Bronchus fibroblast of lung (primary cell): Measurements from ENCODE around the gene TRAPPC11. TPM values are rescaled to one million over a fixed set of nuclear protein-coding genes. Genes with fewer than 3 reads are reported as not detected.

Source experiments
- total RNA-seq: library from RNA; depleted of rRNA; stranded (reverse); fragments of >200 nt; gene quantifications from 2 replicates; pipeline ENCODE4 v1.2.3, GENCODE V29; 2015

Gene TRAPPC11
- 21.3 and 31.3 TPM in 2 replicates for total RNA-seq

DNA sequence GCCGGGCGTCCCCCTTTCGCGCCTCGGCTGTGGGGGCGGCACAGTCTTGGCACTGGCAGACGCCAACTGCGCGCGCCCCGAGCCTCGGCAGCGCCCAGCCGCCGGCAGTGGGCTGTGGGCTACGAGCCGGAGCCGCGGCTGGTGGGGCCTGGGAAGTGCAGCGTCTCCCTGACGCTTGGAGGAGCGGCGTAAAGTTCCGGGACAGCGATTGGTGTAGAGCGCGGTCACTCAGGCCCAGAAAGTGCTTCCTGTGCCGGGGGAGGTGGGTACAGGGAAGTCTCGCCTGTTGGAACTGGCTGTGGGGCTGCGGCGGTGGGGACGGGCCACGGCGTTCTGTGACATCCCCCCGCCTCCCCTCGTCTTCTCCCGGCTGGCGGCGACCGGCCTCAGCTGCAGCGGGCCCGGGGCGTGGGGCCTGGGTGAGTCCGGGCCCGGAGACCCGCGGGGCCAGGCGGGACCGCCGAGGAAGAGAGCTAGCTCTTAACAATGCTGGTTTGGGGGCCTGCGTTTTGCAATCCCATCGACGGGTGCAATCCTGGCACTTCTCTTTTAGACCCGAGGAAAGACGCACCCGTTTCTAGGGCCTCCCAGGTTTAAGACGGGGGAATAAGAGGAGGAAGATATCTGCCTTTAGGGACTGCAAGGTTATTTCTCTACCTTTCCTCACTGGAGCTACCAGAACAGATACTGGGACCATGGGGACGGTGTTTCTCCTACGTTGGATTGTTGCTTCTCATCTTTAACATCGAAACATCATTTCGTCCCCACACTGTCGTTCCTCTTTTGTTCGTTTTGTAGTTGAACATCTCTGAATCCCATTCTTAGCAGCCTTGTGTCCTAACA lies at the start of gene TRAPPC11, which contains the start of gene RWDD4:
Gene TRAPPC11 (plus strand): TSS at position 265 of the 843 bp plus-strand sequence. CDS start 4,575 bp downstream, outside the sequence.
Gene RWDD4 (minus strand): TSS at position 157 of the 843 bp plus-strand sequence. CDS start 233 bp downstream, outside the sequence.

Other genes with a start within 250 kb of the TRAPPC11 start
- 10.4 and 12.9 TPM in 2 replicates for gene CDKN2AIP, start 214.7 kb upstream of the TRAPPC11 start, total RNA-seq
- gene ING2, start 154.2 kb upstream of the TRAPPC11 start, total RNA-seq: 7.9 and 9.5 TPM in 2 replicates
- 19.5 and 25.6 TPM in 2 replicates for gene RWDD4, start 108 bp upstream of the TRAPPC11 start, total RNA-seq
- 0.45 and 0.50 TPM in 2 replicates for gene STOX2, start 246.0 kb downstream of the TRAPPC11 start, total RNA-seq